SH-SY5Y (cell line): ENCODE results near the gene GPC5.

Experiments used
- GATA2 ChIP-seq: IDR thresholded peaks from 2 replicates; pipeline ENCODE4 v1.6.1; 2011; ENCODE audit warnings: mild to moderate bottlenecking, low read depth, low read length
- GATA3 ChIP-seq: IDR thresholded peaks from 2 replicates; pipeline ENCODE4 v1.6.1; 2011; ENCODE audit warnings: low read depth, mild to moderate bottlenecking, low read length, moderate library complexity

The GPC5 gene

GRCh38 chr13:92179223-92179622 is 780.8 kb downstream of the GPC5 start:
- TF ChIP-seq GATA2 (no peak), GATA3 (no peak)

GRCh38 chr13:92187378-92187989 is 789.1 kb downstream of the GPC5 start:
- no peak for TF ChIP-seq GATA2
- TF ChIP-seq GATA3, result no peak

GRCh38 chr13:92188574-92188973 is 790.2 kb downstream of the GPC5 start:
- no peak for TF ChIP-seq GATA3

- TF ChIP-seq GATA3, result no peak
- peak; percentile 42 for TF ChIP-seq GATA2
Measured at GRCh38 chr13:92196591-92197256, 798.3 kb downstream of the GPC5 start.

- TF ChIP-seq GATA3 (no peak), GATA2 (no peak)
Measured at GRCh38 chr13:92197669-92198068, 799.2 kb downstream of the GPC5 start.

GRCh38 chr13:92218615-92219014 is 820.2 kb downstream of the GPC5 start:
- no peak for TF ChIP-seq GATA2

GRCh38 chr13:92221916-92222315 is 823.5 kb downstream of the GPC5 start:
- TF ChIP-seq GATA2 (no peak), GATA3 (no peak)

- TF ChIP-seq GATA2, result no peak
- TF ChIP-seq GATA3, result no peak
Measured at GRCh38 chr13:92224052-92224821, 825.8 kb downstream of the GPC5 start.

GRCh38 chr13:92224825-92225224 is 826.4 kb downstream of the GPC5 start:
- no peak for TF ChIP-seq GATA2

GRCh38 chr13:92225861-92226260 is 827.4 kb downstream of the GPC5 start:
- TF ChIP-seq GATA3 (no peak), GATA2 (no peak)

- no peak for TF ChIP-seq GATA2
- no peak for TF ChIP-seq GATA3
Measured at GRCh38 chr13:92232871-92233270, 834.5 kb downstream of the GPC5 start.

- TF ChIP-seq GATA3, result no peak
- TF ChIP-seq GATA2, result no peak
Measured at GRCh38 chr13:92251671-92252210, 853.3 kb downstream of the GPC5 start.

GRCh38 chr13:92255526-92255925 is 857.1 kb downstream of the GPC5 start:
- TF ChIP-seq GATA3 (no peak), GATA2 (no peak)

- TF ChIP-seq GATA3, result no peak
- TF ChIP-seq GATA2, result no peak
Measured at GRCh38 chr13:92256211-92256610, 857.8 kb downstream of the GPC5 start.

GRCh38 chr13:92259046-92259445 is 860.6 kb downstream of the GPC5 start:
- no peak for TF ChIP-seq GATA2
